ENCODE results near the gene N4BP2.

DNA sequence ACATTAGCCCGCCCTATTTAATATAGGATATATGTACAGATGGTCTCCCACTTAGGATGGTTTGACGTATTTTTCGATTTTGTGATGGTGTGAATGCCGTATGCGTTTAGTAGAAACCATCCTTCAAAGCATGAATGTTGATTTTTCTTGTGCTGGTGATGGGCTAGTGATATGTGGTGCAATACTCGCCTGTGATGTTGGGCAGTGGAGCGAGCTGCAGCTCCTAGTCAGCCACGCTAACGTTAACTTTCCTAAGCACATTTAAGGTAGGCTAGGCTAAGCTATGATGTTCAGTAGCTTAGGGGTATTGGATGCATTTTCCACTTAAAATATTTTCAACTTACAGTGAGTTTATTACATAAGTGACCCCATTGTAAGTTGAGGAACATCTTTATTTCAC lies 103.6 kb downstream of the N4BP2 start:
- TF ChIP-seq EZH2 (IDR thresholded peaks at IDR 0.05; ENCODE audit: borderline replicate concordance, low read length): no peak
- TF ChIP-seq, protein P1, sequence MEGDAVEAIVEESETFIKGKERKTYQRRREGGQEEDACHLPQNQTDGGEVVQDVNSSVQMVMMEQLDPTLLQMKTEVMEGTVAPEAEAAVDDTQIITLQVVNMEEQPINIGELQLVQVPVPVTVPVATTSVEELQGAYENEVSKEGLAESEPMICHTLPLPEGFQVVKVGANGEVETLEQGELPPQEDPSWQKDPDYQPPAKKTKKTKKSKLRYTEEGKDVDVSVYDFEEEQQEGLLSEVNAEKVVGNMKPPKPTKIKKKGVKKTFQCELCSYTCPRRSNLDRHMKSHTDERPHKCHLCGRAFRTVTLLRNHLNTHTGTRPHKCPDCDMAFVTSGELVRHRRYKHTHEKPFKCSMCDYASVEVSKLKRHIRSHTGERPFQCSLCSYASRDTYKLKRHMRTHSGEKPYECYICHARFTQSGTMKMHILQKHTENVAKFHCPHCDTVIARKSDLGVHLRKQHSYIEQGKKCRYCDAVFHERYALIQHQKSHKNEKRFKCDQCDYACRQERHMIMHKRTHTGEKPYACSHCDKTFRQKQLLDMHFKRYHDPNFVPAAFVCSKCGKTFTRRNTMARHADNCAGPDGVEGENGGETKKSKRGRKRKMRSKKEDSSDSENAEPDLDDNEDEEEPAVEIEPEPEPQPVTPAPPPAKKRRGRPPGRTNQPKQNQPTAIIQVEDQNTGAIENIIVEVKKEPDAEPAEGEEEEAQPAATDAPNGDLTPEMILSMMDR (IDR thresholded peaks at IDR 0.05; ENCODE audit: low read length): no peak

All from OCI-LY1 (cell line).